Stimulated activated CD8-positive, alpha-beta memory T cell treated with anti-CD3 and anti-CD28 coated beads, Interleukin-7, amount 100 ng/mL, for 4 hours (primary cell): ENCODE data around the gene RNASE4.

Source experiments
- DNase-seq, 2 donors: peaks; one replicate each; pipeline ENCODE4 v3.0.0-alpha.2; 2020; ENCODE audit warnings: low read depth in 2 of 2

RNASE4 gene

GRCh38 chr14:20675669-20676068 is 8.7 kb upstream of the RNASE4 start:
- DNase-seq, result no peak

GRCh38 chr14:20676072-20676471 is 8.3 kb upstream of the RNASE4 start:
- no peak for DNase-seq

- DNase-seq, result no peak
These were observed 4.5 kb upstream of the RNASE4 start for GRCh38 chr14:20679907-20680306.

- DNase-seq, result no peak
These were observed 4.0 kb upstream of the RNASE4 start for GRCh38 chr14:20680363-20680762.

DNA sequence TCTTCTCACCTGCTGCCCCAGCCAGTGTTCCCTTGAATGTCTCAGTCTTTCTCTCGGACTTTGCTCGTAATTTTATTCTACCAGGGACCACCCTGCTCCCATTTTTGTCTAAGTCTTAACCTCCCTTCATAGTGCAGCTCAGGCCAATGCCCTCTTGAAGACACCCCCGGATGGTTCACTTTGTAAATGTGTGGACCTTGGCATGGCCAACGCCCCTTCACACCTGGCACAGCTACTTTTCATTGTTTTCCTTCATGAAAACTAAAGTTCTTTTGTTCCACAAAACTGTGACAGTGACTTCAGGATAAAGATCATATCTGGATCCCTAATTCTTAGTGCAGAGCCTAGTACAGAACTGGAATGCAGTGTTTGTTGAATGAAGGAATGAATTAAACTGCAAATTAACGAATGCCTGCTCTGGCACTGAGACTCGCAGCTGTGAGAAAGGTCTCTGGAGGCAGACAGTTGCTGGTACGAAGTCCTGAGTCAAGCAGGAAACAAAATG is 3.5 kb upstream of the RNASE4 start:
- no peak for DNase-seq

- DNase-seq, result peak; percentile 73 to 88
These were observed 2.8 kb upstream of the RNASE4 start for GRCh38 chr14:20681348-20682126.

DNA sequence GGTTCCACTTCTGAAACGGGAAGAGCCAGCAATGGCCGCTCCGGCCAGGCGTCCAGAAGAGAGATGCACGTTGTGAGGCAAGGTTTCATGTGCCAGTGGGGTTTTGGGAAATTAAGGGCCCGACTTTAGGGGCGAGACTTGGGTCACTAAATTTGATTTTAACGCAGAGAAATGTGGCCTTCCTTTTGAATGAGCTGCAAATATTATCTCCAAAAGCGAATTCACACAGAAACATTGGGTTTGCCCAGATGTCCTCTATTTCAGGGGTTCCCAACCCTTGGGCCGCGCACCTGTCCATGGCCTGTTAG is 2.3 kb upstream of the RNASE4 start:
- no peak for DNase-seq

DNA sequence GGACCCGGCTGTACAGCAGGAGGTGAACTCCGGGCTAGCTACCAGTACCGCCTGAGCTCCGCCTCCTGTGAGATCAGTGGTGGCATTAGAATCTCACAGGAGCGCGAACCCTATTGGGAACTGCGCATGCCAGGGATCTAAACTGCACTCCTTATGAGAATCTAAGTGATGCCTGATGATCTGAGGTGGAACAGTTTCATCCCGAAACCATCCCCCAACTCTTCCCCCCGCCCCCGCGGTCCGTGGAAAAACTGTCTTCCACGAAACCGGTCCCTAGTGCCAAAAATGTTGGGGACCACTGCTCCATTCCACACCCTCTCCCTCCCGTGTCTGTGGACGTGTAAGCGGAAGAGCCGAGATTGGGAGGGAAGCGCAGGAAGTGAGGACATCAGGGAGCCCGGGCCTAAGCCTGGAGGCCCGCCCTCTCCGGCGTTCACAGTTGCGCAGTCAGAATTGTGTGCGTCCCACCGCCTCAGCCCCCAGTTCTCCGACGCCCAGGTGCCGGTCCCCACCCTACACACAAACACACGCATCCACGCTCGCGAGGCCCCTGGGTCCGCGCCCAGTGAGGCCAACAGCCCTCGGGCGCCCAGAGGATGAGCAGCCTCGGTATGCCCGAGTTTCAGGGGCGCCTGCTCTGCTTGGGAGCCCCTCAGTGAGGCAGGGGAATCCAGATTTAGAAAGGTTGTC is 1.8 kb upstream of the RNASE4 start:
- peak; percentile 51 to 71 for DNase-seq

DNA sequence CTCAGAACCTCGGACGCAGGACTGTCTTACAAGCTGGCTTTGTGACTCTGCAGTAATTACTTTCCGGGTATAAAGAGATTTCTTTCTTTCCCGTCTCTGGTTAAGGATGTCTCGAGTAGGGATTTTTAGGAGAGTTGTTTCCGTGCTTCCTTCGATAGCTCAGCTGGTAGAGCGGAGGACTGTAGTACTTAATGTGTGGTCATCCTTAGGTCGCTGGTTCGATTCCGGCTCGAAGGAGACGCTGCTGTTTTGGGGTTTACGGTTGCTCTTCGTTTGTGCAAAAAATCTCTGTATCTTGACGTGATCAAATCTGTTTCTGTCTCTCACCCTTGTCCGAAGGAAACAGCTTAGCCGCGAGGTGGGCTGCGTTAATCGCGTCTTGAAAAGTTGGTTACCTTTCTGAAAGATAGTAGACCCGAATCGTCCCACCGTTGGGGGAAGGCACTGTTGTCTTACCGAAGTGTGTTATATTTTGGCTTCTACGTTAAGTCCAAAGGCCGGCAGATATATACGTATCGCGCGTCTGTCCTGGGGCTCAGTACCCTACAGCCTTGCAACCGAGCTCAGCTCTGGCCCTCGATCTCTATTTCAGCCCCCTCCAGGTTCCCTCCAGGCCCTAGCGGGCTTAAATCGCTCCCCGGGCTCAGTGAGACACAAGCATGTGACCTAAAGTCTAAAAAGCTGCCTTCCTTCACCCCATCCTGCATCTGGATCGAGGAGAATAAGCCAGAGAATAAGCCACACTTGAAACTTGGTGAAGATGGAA is 1.1 kb upstream of the RNASE4 start:
- peak; percentile 61 to 72 for DNase-seq

DNA sequence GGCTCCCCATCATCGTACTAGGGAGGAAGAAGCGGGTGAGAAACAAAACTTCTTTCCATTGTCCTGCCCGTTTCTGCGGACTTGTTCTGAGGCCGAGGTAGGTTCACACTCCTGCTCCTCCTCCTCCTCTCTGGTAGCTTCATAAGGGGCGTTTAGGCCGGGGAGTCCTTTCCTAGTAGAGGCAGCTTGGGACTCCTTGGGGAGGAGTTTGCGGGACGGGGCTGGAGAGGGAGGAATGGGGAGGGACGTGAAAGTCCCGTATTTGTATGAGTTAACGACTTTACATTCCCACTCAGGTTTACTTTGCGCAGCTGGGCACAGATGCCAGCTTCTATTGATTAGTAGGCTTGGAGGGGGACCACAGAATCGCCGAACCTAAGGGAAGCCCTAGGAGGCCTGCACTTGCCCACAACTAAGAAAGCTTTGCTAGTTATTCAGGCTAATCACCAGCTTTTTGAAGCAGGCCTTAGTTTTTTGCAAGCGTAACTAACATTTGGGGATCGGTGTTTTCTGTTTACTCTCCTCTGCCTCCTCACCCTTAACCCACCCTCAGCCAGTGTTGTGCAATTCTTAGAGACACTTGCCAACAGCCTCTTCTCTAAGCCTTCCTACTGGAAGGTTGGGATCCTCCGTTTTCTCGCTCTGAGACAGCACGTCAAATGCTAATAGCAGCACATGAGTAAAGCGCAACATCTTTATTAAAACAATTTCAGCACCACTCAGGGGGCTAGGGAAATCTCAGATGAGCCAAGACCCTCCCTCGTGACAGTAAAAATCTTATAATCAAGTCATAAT is 499 bp downstream of the RNASE4 start:
- no peak for DNase-seq

GRCh38 chr14:20686386-20687143 is 2.2 kb downstream of the RNASE4 start:
- DNase-seq, result no peak

GRCh38 chr14:20687362-20688166 is 3.2 kb downstream of the RNASE4 start:
- DNase-seq, result no peak

- no peak for DNase-seq
These were observed 3.9 kb downstream of the RNASE4 start, which contains the start of gene ANG for GRCh38 chr14:20688167-20688839. ANG (plus strand) TSS chr14:20688764; CDS start chr14:20693565, 4,801 bp downstream.

DNA sequence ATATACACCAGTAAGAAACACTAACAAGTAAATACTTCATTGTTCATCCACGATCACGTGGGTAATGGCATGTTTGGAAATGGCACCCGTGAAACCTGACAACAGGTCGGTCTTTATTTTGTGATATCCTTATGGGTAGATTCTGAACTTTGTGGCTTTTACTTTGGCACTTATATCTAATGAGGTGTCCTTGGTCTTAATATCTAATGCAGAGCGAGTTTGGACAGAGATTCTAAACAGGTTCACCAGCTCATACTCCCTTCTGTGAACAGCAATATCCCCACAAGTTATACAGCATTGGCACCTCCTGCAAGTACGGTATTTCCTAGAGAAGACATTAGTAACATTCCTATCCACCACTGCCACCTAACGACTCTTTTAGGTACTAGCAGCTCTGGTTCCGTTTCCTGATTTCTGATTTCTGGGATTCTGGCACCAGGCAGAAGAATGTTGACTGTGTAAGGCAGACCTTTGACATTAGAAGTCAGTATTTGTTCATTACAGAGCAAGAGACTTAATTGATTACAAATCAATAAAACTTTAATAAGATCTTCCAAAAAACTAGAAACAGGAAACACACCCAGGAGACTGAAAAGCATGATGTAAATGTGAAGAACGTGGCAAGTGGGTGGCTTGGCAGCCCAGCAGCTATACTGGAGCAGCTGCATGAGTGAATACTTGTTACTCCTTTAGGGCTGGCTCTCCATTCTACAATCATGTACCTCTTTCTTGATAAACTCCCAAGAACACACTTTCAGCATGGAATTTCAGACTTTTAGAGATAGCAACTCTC is 6.7 kb downstream of the RNASE4 start:
- DNase-seq, result peak in 1 of 2 donors; percentile 13

DNA sequence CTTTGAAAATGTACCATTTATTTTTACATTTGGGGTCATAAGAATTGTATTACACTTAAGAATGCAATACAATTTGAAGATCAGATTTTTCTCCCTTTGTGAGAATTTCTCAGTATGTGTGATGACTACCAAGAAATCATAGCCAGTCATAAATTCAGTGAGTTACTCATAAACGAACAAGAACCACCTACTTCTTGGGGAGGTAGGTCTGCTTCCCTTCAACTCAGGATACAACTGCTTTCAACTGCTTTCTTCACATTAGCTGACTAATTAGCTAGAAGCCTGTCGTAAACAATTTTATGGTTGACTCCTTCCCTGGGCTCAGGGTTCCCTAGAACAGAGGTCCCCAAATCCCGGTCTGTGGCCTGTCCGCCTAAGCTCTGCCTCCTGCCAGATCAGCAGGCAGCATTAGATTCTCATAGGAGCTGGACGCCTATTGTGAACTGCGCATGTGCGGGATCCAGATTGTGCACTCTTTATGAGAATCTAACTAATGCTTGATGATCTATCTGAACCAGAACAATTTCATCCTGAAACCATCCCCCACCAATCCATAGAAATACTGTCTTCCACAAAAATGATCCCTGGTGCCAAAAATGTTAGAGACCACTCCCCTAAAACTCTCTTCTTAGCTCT is 7.9 kb downstream of the RNASE4 start:
- no peak for DNase-seq

- DNase-seq, result no peak
These were observed 12.4 kb downstream of the RNASE4 start for GRCh38 chr14:20696764-20697163.

DNA sequence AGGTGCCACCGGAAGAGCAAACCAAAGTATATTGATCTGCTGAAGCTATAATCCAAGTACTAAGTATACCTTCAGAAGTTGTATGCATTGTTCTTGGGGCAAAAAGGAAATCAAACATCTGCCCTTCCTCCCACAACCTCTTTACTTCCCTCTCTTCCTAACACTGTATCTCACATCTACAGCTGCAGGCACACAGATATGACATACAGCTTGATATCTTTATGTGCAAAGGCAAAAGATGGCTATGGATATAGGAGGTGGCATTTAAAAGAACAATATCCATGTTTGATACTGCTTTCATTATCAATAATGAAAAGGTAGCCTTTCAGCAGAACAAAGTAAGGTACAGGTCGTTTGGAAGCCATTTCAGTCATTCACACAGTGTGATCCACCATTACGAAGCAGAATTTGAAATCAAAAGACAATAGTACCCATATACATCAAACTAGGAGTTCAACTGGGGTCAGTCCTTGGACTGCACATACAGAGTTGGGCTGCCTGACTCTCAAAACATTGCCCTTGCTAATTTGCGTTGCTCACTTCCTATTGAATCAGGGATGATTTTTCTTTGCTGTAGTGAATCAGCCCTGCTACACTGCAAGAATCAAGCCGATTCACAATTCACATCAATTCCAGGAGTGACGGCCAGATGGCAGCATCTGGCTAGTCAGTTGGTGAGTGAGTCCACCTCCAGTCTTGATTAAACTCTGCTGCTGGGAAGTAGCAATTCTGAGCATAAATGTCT is 13.1 kb downstream of the RNASE4 start:
- peak; percentile 40 to 43 for DNase-seq

DNA sequence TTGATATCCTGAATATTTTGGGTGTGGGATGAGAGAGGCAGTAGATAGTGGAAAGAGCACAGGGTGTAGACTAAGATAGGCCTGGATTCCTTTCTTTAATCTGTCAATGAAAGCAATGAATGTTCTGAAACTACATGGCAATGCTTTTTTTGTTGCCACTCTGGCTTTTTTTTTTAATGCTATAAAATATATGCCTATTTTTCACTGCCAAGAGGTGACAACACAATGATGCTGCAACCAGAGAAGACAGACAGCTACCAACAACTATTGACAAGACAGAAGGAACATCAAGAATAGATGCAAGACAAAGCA is 13.6 kb downstream of the RNASE4 start:
- DNase-seq, result no peak
